Measurements from ENCODE around the gene POLG2. TPM values are rescaled to one million over a fixed set of nuclear protein-coding genes. Genes with fewer than 3 reads are reported as not detected.

POLG2 gene
- total and polyA plus RNA-seq, 10 of the 15 experiments (the other 5 are each of a cell fraction or from before 2014, with no cell fraction given), result 10.2 to 27.7 (median 22.2) TPM

DNA sequence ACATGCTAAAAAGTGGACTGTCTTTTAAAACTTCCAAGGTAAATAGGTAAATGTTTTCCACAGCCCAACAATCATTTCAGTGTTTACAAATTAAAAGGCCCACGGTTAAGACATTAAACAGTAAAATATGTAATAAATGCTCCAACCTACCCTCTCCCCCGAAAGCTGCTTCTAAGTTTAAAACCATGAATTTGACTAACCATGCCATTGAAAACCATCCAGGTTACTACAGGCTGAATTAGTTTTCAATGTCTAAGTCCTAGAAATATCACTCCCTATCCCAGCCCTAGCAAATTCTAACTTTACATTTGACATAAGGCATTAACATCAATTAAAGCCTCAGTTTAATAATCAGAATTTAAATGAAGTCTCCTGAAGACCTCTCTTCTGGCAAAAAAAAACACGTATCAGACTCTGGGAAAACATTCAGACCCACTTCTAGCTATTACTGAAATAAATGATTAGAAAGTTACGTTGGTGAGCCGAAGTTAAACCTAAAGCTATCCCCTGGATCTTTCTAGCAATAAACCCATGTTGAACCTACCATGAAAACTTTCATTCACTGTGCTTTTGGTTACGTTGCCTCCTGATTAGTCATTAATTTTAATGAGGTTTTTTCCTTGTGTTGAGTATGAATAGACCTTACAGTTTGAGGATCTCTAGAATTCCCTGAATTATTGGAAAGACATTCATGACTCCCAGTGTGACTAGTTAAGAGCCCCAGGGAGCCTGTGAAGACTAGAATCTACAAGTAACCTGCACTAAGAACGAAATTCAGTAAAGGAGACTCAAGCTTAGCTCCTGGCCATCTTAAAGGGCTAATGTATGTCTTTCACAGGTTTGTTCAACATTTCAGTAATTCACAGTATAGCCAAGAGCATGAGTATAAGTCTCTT, 1.7 kb upstream of the POLG2 start (continued):
- no peak; the same call in 2 of the 3 replicates for TF ChIP-seq POU2F2 (IDR thresholded peaks at IDR 0.05; ENCODE audit: borderline replicate concordance, low read depth, low read length)
- TF ChIP-seq SMAD5 (IDR thresholded peaks at IDR 0.05; ENCODE audit: low read depth), result peak; percentile 34
- TF ChIP-seq JUND (IDR thresholded peaks at IDR 0.05; ENCODE audit: low read depth, low read length), result no peak
- TF ChIP-seq, protein P1, sequence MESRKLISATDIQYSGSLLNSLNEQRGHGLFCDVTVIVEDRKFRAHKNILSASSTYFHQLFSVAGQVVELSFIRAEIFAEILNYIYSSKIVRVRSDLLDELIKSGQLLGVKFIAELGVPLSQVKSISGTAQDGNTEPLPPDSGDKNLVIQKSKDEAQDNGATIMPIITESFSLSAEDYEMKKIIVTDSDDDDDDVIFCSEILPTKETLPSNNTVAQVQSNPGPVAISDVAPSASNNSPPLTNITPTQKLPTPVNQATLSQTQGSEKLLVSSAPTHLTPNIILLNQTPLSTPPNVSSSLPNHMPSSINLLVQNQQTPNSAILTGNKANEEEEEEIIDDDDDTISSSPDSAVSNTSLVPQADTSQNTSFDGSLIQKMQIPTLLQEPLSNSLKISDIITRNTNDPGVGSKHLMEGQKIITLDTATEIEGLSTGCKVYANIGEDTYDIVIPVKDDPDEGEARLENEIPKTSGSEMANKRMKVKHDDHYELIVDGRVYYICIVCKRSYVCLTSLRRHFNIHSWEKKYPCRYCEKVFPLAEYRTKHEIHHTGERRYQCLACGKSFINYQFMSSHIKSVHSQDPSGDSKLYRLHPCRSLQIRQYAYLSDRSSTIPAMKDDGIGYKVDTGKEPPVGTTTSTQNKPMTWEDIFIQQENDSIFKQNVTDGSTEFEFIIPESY (IDR thresholded peaks at IDR 0.05), result no peak
- no peak for TF ChIP-seq NR2C1 (IDR thresholded peaks at IDR 0.05)
- TF ChIP-seq, protein P2, sequence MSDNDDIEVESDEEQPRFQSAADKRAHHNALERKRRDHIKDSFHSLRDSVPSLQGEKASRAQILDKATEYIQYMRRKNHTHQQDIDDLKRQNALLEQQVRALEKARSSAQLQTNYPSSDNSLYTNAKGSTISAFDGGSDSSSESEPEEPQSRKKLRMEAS (IDR thresholded peaks at IDR 0.05; ENCODE audit: low read depth, low read length), result no peak
- no peak for TF ChIP-seq FOXM1 (IDR thresholded peaks at IDR 0.05; ENCODE audit: low read depth, low read length)
- no peak for TF ChIP-seq RCOR1 (conservative IDR thresholded peaks at IDR 0.05; ENCODE audit: low read depth, low read length)
- no peak for TF ChIP-seq STAT3 (IDR thresholded peaks at IDR 0.05; ENCODE audit: low read depth, low read length)
- TF ChIP-seq SMAD1 (IDR thresholded peaks at IDR 0.05; ENCODE audit: low read depth, partially characterized antibody), result no peak
- TF ChIP-seq, protein P3, sequence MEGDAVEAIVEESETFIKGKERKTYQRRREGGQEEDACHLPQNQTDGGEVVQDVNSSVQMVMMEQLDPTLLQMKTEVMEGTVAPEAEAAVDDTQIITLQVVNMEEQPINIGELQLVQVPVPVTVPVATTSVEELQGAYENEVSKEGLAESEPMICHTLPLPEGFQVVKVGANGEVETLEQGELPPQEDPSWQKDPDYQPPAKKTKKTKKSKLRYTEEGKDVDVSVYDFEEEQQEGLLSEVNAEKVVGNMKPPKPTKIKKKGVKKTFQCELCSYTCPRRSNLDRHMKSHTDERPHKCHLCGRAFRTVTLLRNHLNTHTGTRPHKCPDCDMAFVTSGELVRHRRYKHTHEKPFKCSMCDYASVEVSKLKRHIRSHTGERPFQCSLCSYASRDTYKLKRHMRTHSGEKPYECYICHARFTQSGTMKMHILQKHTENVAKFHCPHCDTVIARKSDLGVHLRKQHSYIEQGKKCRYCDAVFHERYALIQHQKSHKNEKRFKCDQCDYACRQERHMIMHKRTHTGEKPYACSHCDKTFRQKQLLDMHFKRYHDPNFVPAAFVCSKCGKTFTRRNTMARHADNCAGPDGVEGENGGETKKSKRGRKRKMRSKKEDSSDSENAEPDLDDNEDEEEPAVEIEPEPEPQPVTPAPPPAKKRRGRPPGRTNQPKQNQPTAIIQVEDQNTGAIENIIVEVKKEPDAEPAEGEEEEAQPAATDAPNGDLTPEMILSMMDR (IDR thresholded peaks at IDR 0.05 in 2 of 3, conservative IDR thresholded peaks at IDR 0.05 in 1 of 3; ENCODE audit: control insufficient read depth in 2 of 3, extremely low read depth in 1 of 3, insufficient read depth in 1 of 3, low read depth in 3 of 3, low read length in 3 of 3), result no peak
- TF ChIP-seq NFXL1 (IDR thresholded peaks at IDR 0.05; ENCODE audit: borderline replicate concordance), result no peak
- no peak for TF ChIP-seq RAD51 (IDR thresholded peaks at IDR 0.05)
- TF ChIP-seq, protein P4, sequence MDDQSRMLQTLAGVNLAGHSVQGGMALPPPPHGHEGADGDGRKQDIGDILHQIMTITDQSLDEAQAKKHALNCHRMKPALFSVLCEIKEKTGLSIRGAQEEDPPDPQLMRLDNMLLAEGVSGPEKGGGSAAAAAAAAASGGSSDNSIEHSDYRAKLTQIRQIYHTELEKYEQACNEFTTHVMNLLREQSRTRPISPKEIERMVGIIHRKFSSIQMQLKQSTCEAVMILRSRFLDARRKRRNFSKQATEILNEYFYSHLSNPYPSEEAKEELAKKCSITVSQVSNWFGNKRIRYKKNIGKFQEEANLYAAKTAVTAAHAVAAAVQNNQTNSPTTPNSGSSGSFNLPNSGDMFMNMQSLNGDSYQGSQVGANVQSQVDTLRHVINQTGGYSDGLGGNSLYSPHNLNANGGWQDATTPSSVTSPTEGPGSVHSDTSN (IDR thresholded peaks at IDR 0.05; ENCODE audit: insufficient replicate concordance, low read depth, low read length), result no peak
- no peak for TF ChIP-seq RB1 (IDR thresholded peaks at IDR 0.05; ENCODE audit: borderline replicate concordance)

Data from GM12878 (cell line).